Activated CD4-positive, CD25-positive, alpha-beta regulatory T cell treated with anti-CD3 and anti-CD28 coated beads, Interleukin-2, amount 50 U/mL, for 24 hours (primary cell): ENCODE measurements around the gene PANX2.
A peak's percentile ranks its signal among the peaks of the same experiment; 100 is the strongest.
"Not testable (repeated sequence)": the region's sequence is repeated elsewhere in the genome, so short reads cannot be mapped to it uniquely, and the experiment has no call there.

ENCODE experiments used
- ATAC-seq, 2 donors: fragments of 150-1000 bp; cut with Tn5 transposase; one replicate each; pipeline ENCODE4 v1.10.0; 2021; ENCODE audit warnings: mild to moderate bottlenecking in 1 of 2, moderate library complexity in 1 of 2

PANX2 gene

GRCh38 chr22:50199251-50199721 is 28.8 kb downstream of the PANX2 start:
- ATAC-seq = no peak

GRCh38 chr22:50199829-50200460 is 29.4 kb downstream of the PANX2 start:
- ATAC-seq = no peak

- peak; percentile 91 to 93 for ATAC-seq
These were observed 30.1 kb downstream of the PANX2 start, which contains the start of gene SELENOO for GRCh38 chr22:50200461-50201190. Gene SELENOO (plus strand): TSS chr22:50201011. CDS start chr22:50201037, 26 bp downstream.

GRCh38 chr22:50201191-50202129 is 30.9 kb downstream of the PANX2 start:
- peak; percentile 25 to 30 for ATAC-seq

GRCh38 chr22:50202130-50202666 is 31.7 kb downstream of the PANX2 start:
- ATAC-seq = no peak

GRCh38 chr22:50203288-50203687 is 32.8 kb downstream of the PANX2 start:
- ATAC-seq = no peak

GRCh38 chr22:50204571-50204970 is 34.0 kb downstream of the PANX2 start:
- no peak for ATAC-seq

- ATAC-seq = not testable (repeated sequence)
These were observed 34.5 kb downstream of the PANX2 start for GRCh38 chr22:50204998-50205397.

GRCh38 chr22:50205781-50206569 is 35.4 kb downstream of the PANX2 start:
- ATAC-seq = no peak

GRCh38 chr22:50206599-50206998 is 36.1 kb downstream of the PANX2 start:
- ATAC-seq = no peak

GRCh38 chr22:50207383-50208140 is 37.0 kb downstream of the PANX2 start:
- no peak for ATAC-seq

GRCh38 chr22:50208430-50208938 is 38.0 kb downstream of the PANX2 start:
- no peak for ATAC-seq

- peak in 1 of 2 donors; percentile 34 for ATAC-seq
These were observed 38.7 kb downstream of the PANX2 start for GRCh38 chr22:50208939-50209892.

GRCh38 chr22:50209893-50210292 is 39.4 kb downstream of the PANX2 start:
- peak; percentile 71 to 72 for ATAC-seq

GRCh38 chr22:50210378-50211139 is 40.0 kb downstream of the PANX2 start:
- no peak for ATAC-seq

- no peak for ATAC-seq
These were observed 40.6 kb downstream of the PANX2 start for GRCh38 chr22:50211147-50211546.

- no peak for ATAC-seq
These were observed 42.7 kb downstream of the PANX2 start for GRCh38 chr22:50213263-50213662.

- ATAC-seq = no peak
These were observed 44.9 kb downstream of the PANX2 start for GRCh38 chr22:50215297-50216054.
